HG03045 (cell line): ENCODE data around the gene GCN1.
"Not testable (repeated sequence)": the region's sequence is repeated elsewhere in the genome, so short reads cannot be mapped to it uniquely, and the experiment has no call there.

Source experiments
- ATAC-seq: cut with Tn5 transposase; IDR thresholded peaks from one replicate; pipeline ENCODE4 v1.9.1; 2021; ENCODE audit warnings: mild to moderate bottlenecking, moderate library complexity; ENCODE audit not compliant: unreplicated experiment

The GCN1 gene

GRCh38 chr12:120214626-120215356 is 20.3 kb upstream of the GCN1 start:
- no peak for ATAC-seq

DNA sequence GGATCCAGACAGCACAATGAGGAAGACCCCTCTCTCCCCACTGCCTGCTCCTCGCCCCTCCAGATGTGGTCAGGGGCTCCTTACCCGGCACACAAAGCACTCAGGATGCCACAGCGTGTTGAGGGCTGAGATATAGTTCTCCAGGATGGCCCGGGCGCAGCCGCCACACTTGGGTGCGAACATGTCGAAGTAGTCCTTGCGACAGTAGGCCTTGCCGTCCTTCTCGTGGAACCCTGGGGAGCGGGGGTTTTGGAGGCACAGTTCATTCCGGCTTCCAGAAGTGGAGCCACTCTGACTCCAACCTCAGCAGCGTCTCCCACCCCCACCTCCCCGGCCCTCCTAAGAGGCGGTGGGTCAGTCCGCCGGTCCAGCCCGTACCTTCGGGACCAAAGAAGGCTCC is 19.2 kb upstream of the GCN1 start:
- ATAC-seq, result no peak

GRCh38 chr12:120213182-120213581 is 18.7 kb upstream of the GCN1 start:
- ATAC-seq, result not testable (repeated sequence)

DNA sequence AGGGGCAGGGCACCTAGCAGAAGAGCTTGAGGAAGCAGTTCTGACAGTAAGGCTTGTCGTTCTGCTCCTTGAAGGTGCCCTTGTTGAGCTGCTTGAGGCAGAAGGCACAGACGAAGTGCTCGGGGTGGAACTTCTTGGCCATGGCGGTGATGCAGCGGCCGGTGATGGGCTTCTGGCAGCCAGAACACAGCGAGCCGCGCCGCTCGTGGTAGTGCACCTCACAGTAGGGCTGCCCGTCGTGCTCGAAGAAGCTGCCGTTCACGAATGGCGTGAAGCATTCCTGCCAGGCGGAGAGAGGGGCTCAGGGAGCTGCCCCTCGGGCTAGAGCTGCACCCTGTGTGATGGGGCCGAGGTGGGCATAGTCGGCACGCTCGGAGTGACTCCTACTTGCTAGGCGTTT is 17.8 kb upstream of the GCN1 start:
- no peak for ATAC-seq

DNA sequence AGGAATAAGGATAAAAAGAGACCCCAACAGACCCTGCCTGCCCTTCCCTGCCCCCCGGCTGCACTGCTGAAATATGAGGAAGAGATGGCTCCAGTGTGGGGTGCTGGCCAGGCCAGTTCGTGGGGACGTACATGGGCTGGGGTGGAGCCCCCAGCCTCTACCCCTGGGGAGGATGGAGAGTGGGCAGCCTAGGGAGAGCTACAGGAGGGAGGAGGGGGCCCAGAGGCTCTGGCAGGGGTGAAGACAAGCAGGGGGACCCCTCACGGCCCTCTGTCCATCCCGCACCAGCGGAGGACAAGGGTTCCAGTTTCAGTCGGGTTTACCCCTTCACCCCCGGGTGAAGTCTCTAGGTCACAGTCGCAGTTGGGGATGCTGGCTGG is 17.4 kb upstream of the GCN1 start:
- ATAC-seq, result no peak

- no peak for ATAC-seq
Observed at GRCh38 chr12:120211243-120211903, 16.9 kb upstream of the GCN1 start.

DNA sequence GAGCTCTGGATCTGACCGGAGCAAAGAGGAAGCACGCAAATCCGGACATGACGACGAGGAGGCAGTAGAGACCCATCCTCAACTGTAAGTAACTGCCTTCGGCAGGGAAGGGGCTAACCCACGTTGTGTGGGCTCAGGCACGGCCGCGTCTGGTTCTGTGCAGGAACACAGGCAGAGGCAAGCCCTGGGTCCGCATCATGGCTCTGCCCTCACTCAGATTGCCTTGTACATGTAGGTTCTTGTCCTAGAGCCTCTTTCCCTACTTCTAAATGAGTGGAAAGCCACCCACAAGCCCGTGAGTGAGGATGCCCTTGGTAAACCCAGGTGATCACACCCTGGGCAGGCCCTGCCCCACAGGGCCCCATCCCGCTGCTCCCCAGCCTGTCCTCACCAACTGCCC is 15.3 kb upstream of the GCN1 start:
- no peak for ATAC-seq

- ATAC-seq, result no peak
Observed at GRCh38 chr12:120207227-120207626, 12.7 kb upstream of the GCN1 start.

GRCh38 chr12:120206781-120207180 is 12.3 kb upstream of the GCN1 start:
- not testable (repeated sequence) for ATAC-seq

DNA sequence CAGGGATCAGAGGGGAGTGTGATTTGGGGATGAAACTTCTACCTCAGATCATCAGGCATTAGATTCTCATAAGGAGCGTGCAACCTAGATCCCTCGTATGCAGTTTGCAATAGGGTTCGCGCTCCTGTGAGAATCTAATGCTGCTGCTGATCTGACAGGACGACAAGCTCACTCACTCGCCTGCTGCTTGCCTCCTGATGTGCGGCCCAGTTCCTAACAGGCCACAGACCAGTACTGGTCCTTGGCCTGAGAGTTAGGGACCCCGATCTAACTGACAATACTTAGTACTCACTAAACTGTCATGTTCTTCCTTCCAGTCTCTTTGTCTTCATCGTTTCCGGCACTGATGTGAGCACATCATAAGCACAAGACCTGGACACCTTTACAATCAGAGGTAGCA is 11.7 kb upstream of the GCN1 start:
- ATAC-seq, result no peak

- ATAC-seq, result no peak
Observed at GRCh38 chr12:120204171-120204570, 9.7 kb upstream of the GCN1 start.

GRCh38 chr12:120200364-120200800 is 5.9 kb upstream of the GCN1 start:
- no peak for ATAC-seq

DNA sequence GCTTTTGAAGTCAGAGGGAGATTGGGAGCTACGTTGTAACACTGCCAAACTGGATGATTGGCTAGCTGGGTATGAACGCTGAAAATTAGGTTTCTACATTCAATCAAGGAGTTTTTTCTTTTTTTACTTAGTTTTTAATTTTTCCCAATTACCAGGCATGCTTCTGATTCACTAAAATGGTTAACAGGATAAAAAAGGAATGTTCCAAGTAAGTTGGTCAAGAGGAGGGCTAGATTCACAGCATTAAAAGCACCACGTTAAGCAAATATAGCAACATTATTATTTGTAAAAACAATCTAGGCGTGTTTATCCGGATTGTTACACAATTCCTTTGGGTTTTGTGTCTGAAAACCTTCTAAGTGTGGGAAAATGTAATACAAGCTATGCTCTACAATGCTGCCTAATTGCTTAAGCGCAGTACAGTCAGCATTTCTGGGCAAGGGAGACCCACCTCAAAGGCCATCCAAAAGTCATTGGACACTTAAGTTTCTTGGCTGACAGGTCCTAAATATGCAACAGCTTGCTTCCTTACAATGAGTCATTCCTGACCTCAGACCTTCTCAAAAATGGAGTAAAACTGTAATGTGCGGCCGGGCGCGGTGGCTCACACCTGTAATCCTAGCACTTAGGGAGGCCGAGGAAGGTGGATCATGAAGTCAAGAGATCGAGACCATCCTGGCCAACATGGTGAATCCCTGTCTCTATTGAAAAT is 5.2 kb upstream of the GCN1 start:
- ATAC-seq, result no peak

GRCh38 chr12:120199025-120199424 is 4.5 kb upstream of the GCN1 start:
- ATAC-seq, result no peak

DNA sequence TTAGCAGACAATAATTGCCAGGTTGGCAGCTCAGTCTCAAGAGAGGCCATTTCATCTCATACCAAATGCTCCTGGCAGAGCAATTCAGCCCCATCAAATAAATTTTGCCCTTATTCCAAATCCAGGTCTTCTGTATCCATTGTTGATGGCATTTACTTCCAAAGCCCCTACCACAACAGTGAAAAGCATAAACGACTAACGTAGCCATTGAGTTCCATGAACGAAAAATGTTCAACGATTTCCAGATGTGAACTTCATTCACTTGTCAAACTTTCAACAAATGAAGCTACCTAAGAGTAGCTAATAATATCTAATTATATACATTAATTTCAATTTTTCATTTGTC is 3.0 kb upstream of the GCN1 start:
- ATAC-seq, result no peak

DNA sequence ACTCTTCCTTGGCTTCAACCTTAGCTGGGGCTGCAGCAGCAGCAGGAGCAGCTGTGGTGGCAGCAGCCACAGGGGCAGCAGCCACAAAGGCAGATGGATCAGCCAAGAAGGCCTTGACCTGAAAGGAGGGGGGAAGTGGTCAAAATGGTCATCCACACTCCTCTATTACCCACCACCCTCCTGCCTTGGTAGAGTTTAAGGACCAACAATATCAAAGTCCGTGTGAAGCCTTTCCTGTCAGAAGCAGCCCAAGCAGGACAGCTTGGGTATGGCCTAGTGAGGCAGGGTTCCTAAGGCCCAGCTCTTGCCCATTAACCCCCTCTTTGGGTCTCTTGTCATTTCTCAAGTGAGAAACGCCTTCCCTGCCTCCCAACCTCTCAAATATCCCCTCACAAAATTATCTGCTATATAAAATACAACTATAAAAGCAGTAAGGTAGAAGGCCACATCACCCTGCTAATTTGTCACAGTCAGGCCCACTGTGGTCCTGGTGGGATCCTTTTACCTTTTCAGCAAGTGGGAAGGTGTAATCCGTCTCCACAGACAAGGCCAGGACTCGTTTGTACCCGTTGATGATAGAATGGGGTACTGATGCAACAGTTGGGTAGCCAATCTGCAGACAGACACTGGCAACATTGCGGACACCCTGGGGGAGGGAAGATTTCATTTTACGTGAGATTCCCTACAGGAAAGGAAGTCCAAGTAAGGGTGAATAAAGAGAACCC is 2.5 kb upstream of the GCN1 start:
- ATAC-seq, result not testable (repeated sequence)

- ATAC-seq, result no peak
Observed at GRCh38 chr12:120196363-120196762, 1.8 kb upstream of the GCN1 start.

DNA sequence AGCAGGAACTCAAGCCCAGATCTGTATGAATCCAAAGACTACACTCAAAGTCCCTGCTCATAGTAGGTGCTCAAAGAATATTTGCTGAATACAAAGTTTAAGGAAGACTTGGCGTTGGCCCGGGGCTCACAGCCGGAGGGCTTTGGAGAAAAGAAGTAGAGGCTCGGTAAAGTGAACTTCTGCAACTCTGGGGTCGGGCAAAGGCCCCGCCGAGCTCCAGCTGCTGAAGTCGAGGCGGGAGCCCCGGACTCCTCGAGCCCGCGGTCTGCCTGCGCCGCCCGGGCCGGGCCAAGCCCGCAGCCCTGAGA is 335 bp downstream of the GCN1 start:
- no peak for ATAC-seq

- ATAC-seq, result not testable (repeated sequence)
Observed at GRCh38 chr12:120193286-120193685, 1.2 kb downstream of the GCN1 start.

DNA sequence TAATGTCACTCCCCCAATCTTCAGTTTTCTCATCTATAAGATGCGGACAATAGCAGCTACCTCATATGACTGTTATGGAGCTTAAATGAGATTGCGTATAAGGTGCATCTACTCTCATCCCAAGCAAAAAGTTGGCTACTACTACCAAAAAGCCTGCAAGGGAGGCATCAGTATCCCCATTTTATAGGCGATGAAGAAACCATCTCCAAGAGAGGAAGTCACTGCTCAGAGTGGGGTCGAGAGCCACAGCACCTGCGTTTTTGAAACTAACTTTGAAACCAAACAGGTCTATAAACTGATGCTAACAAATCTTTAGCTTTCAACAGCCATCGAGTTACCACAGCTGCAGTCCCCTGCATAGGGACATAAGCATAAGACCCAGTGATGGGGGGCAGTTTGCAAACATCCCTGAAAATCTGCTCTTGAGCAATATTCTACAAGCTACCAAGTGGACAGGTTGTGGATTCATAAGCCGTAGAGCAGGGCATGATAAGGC is 3.5 kb downstream of the GCN1 start:
- no peak for ATAC-seq

GRCh38 chr12:120190386-120190785 is 4.1 kb downstream of the GCN1 start:
- ATAC-seq, result no peak
